KMS-11 (cell line): Measurements from ENCODE around the gene SLC9A5.

Source experiments
- H2AFZ ChIP-seq: fragments of 200-600 bp; sonication (generic); 2 replicates; pipeline ENCODE4 v1.6.1; 2016; ENCODE audit warnings: antibody characterized with exemption, mixed run types, low read depth
- H3K27ac ChIP-seq: fragments of 200-600 bp; sonication (generic); 2 replicates; pipeline ENCODE4 v1.6.1; 2016; ENCODE audit warnings: mild to moderate bottlenecking, mixed run types
- H3K27me3 ChIP-seq: fragments of 200-600 bp; sonication (generic); 2 replicates; pipeline ENCODE4 v1.6.1; 2017; ENCODE audit warnings: mild to moderate bottlenecking, low read depth, mixed run types, moderate library complexity; ENCODE audit not compliant: insufficient read depth
- H3K36me3 ChIP-seq: fragments of 200-600 bp; sonication (generic); 2 replicates; pipeline ENCODE4 v1.6.1; 2017; ENCODE audit warnings: mild to moderate bottlenecking, mixed run types; ENCODE audit not compliant: insufficient read depth
- H3K4me1 ChIP-seq: fragments of 200-600 bp; sonication (generic); 2 replicates; pipeline ENCODE4 v1.6.1; 2016; ENCODE audit warnings: mild to moderate bottlenecking, low read depth, mixed run types; ENCODE audit not compliant: poor library complexity, severe bottlenecking
- H3K4me2 ChIP-seq: fragments of 200-600 bp; sonication (generic); 2 replicates; pipeline ENCODE4 v1.7.0; 2016; ENCODE audit warnings: mild to moderate bottlenecking, mixed run types
- H3K4me3 ChIP-seq: fragments of 200-600 bp; sonication (generic); IDR thresholded peaks from 2 replicates; pipeline ENCODE4 v1.6.1; 2017; ENCODE audit warnings: low read depth, low read length, mixed read lengths; ENCODE audit not compliant: insufficient read depth
- H3K79me2 ChIP-seq: fragments of 200-600 bp; sonication (generic); 2 replicates; pipeline ENCODE4 v1.6.1; 2016; ENCODE audit warnings: low read depth, mixed run types; ENCODE audit not compliant: insufficient read depth
- H3K9ac ChIP-seq: fragments of 200-600 bp; sonication (generic); 2 replicates; pipeline ENCODE4 v1.6.1; 2016; ENCODE audit warnings: mild to moderate bottlenecking, mixed run types
- H4K20me1 ChIP-seq: fragments of 200-600 bp; sonication (generic); 2 replicates; pipeline ENCODE4 v1.6.1; 2016; ENCODE audit warnings: mild to moderate bottlenecking, mixed run types; ENCODE audit not compliant: insufficient read depth
- CTCF ChIP-seq: fragments of 200-600 bp; sonication (generic); conservative IDR thresholded peaks from 2 replicates; pipeline ENCODE4 v1.6.1; 2017; ENCODE audit warnings: low read depth, mild to moderate bottlenecking, antibody characterized with exemption, low read length, moderate library complexity, mixed read lengths

Gene SLC9A5

DNA sequence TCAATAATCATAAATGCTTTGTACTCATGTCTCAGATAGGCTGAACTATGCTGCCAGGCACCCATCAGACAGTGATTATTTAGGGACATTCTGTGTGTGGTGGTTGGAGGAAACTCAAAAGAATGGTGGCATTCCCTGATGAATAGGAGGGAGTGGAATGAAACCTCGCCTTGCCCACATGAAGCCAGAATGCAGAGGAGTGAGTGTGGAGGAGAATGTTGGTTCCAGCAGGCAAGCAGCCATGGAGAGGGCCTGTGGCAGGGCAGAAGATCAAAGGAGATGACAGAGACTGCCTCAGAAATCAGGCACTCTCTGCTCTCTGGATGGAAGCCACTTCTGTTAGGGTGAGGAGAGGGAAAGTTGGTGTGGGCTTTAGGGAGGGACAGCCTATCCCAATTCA, 55.2 kb downstream of the SLC9A5 start:
- Histone ChIP-seq H3K9ac (no peak overlapping the region), H3K27ac (no peak overlapping the region), H2AFZ (no peak overlapping the region), H4K20me1 (no peaks in the 10 kb centered on the region), H3K4me2 (no peak overlapping the region), H3K4me1 (no peaks in the 10 kb centered on the region), H3K4me3 (no peak overlapping the region), H3K79me2 (no peaks in the 10 kb centered on the region), H3K27me3 (no peaks in the 10 kb centered on the region), H3K36me3 (no peaks in the 10 kb centered on the region)
- no peak for TF ChIP-seq CTCF

- H3K36me3 ChIP-seq: no peaks in the 10 kb centered on the region
- no peaks in the 10 kb centered on the region for H4K20me1 ChIP-seq
- H3K4me2 ChIP-seq: no peak overlapping the region
- H3K9ac ChIP-seq: no peak overlapping the region
- H3K27ac ChIP-seq: no peak overlapping the region
- H3K4me3 ChIP-seq: no peak overlapping the region
- no peaks in the 10 kb centered on the region for H3K4me1 ChIP-seq
- H3K27me3 ChIP-seq: no peaks in the 10 kb centered on the region
- no peaks in the 10 kb centered on the region for H3K79me2 ChIP-seq
- no peak overlapping the region for H2AFZ ChIP-seq
- no peak for TF ChIP-seq CTCF
Observed at GRCh38 chr16:67305216-67306071, 56.7 kb downstream of the SLC9A5 start.

DNA sequence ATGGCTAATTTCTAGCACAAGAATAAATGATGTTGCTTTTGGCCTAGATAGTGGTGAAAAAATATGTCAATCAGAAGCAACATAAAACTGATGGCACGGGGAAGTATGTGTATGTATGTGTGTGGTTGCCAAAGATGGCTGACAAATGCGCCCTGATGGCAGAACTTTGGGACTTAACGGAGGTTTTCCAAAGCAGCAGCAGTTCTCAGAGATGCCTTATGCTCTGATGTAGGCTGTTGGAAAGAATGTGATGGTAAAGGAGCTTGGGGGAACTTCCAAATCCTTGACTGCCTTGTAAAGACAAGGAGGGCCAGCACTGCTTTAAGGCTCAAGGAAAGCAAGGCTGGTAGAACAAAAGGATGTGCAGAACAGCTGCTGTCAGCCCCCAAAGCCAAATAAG, 61.8 kb downstream of the SLC9A5 start:
- no peak overlapping the region for H2AFZ ChIP-seq
- H3K36me3 ChIP-seq: no peaks in the 10 kb centered on the region
- no peak overlapping the region for H3K4me2 ChIP-seq
- H3K9ac ChIP-seq: no peak overlapping the region
- no peak overlapping the region for H3K4me3 ChIP-seq
- TF ChIP-seq CTCF: no peak
- no peaks in the 10 kb centered on the region for H3K4me1 ChIP-seq
- no peak overlapping the region for H3K27ac ChIP-seq
- no peaks in the 10 kb centered on the region for H4K20me1 ChIP-seq
- no peaks in the 10 kb centered on the region for H3K79me2 ChIP-seq
- H3K27me3 ChIP-seq: no peaks in the 10 kb centered on the region

- no peak overlapping the region for H3K4me2 ChIP-seq
- H4K20me1 ChIP-seq: no peaks in the 10 kb centered on the region
- H3K9ac ChIP-seq: no peak overlapping the region
- H3K4me1 ChIP-seq: no peaks in the 10 kb centered on the region
- H3K4me3 ChIP-seq: no peak overlapping the region
- H3K27ac ChIP-seq: no peak overlapping the region
- no peak overlapping the region for H2AFZ ChIP-seq
- no peaks in the 10 kb centered on the region for H3K27me3 ChIP-seq
- TF ChIP-seq CTCF: no peak
- H3K79me2 ChIP-seq: no peaks in the 10 kb centered on the region
- H3K36me3 ChIP-seq: no peaks in the 10 kb centered on the region
Observed at GRCh38 chr16:67311607-67312488, 63.1 kb downstream of the SLC9A5 start.
